ENCODE measurements around the gene NAA40. TPM values are rescaled to one million over a fixed set of nuclear protein-coding genes. Genes with fewer than 3 reads are reported as not detected.

NAA40 gene
- total RNA-seq, 1 experiment from 2014 or later, result 43.7 TPM

DNA sequence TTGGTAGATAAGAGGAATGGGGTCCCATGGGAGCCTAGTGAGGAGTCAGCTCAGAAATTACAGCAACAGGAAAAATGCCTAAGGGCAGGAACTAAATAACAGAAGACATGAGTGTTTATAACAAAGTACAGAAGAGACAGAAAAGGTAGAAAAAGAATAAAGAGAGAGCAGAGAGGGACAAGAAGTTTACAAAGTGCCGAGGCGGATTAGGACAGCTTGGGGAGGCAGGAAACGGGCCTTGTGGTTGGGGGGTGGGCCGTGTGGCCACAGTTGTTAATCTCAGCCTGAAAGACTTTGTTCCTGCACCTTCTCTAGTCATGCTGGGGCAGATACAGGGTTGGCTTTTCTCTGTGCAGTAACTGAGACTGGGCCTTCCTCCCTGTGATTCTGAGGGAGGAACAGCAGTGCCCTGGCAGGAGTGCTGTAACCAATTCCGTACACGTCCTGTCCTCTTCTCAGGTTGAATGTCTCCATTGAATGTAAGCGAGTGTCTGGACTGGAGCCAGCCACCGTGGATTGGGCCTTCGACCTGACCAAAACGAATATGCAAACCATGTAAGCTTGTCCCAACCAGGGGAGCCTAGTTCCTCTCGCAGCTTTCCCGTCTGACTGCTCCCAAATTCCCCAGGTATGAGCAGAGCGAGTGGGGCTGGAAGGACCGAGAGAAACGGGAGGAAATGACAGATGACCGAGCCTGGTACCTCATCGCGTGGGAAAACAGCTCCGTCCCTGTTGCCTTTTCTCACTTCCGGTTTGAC lies 13.2 kb downstream of the NAA40 start:
- Mint-ChIP-seq H3K27me3 (ENCODE audit: insufficient read depth, unreplicated experiment) (no peaks in the 10 kb centered on the region), H3K9me3 (ENCODE audit: unreplicated experiment) (no peaks in the 10 kb centered on the region), H3K36me3 (ENCODE audit: insufficient read depth, unreplicated experiment) (peaks cover 54% of the 10 kb centered on the region), H3K4me1 (ENCODE audit: low read depth, unreplicated experiment) (peaks cover 6% of the 10 kb centered on the region), H3K4me3 (ENCODE audit: unreplicated experiment) (no peak overlapping the region), H3K27ac (ENCODE audit: unreplicated experiment) (no peak overlapping the region)
- H3K36me3 ChIP-seq (ENCODE audit: control insufficient read depth, insufficient read depth, low read length), result peaks cover 3% of the 10 kb centered on the region
- H3K9me3 ChIP-seq, result no peaks in the 10 kb centered on the region
- no peaks in the 10 kb centered on the region for H3K27me3 ChIP-seq (replicated peaks; ENCODE audit: control insufficient read depth, insufficient read depth, low read length)
- TF ChIP-seq, protein P1, sequence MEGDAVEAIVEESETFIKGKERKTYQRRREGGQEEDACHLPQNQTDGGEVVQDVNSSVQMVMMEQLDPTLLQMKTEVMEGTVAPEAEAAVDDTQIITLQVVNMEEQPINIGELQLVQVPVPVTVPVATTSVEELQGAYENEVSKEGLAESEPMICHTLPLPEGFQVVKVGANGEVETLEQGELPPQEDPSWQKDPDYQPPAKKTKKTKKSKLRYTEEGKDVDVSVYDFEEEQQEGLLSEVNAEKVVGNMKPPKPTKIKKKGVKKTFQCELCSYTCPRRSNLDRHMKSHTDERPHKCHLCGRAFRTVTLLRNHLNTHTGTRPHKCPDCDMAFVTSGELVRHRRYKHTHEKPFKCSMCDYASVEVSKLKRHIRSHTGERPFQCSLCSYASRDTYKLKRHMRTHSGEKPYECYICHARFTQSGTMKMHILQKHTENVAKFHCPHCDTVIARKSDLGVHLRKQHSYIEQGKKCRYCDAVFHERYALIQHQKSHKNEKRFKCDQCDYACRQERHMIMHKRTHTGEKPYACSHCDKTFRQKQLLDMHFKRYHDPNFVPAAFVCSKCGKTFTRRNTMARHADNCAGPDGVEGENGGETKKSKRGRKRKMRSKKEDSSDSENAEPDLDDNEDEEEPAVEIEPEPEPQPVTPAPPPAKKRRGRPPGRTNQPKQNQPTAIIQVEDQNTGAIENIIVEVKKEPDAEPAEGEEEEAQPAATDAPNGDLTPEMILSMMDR (IDR thresholded peaks at IDR 0.05; ENCODE audit: insufficient read depth in 1 of 2, low read depth in 1 of 2, low read length in 1 of 2, severe bottlenecking in 1 of 2, unreplicated experiment in 1 of 2), result no peak
- H3K4me1 ChIP-seq, result no peaks in the 10 kb centered on the region
- no peak overlapping the region for H3K4me3 ChIP-seq (ENCODE audit: low read depth, low read length)
- ChIA-PET POLR2A (no interaction called here), CTCF (interaction anchor here (0.6 to 1.5 kb wide), 3 partner anchors 17 to 80 kb away, joined by 3 to 4 read pairs (median 3); no protein-coding TSS in a partner anchor)
- no peak for DNase-seq
- intact Hi-C loops (cut with micrococcal nuclease; ENCODE audit: unreplicated experiment), result no loop called here
- no TSS peak for BruUV-seq (replicated peaks)

DNA sequence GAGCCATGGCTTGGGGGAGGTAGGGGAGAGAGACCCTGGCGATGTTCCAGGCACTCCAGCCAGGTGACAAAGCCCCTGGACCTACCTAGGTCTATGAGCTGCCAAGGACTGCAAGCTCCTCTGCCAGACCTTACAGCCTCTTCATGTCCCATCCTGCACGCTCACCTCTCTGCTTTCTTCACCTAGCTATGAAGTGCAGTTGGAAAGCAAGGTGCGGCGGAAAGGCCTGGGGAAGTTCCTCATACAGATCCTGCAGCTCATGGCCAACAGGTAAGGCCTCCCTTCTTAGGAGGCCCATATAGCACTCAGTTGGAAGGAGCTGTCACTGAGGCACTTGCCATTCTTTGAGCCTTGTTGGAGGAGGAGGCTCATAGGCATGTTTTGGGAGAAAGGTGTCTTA lies 13.8 kb downstream of the NAA40 start:
- POLR2A ChIA-PET, result no interaction called here
- no peak overlapping the region for H3K27ac Mint-ChIP-seq (ENCODE audit: unreplicated experiment)
- H3K27me3 Mint-ChIP-seq (ENCODE audit: insufficient read depth, unreplicated experiment), result no peaks in the 10 kb centered on the region
- peaks cover 6% of the 10 kb centered on the region for H3K4me1 Mint-ChIP-seq (ENCODE audit: low read depth, unreplicated experiment)
- TF ChIP-seq, protein P1 (IDR thresholded peaks at IDR 0.05; ENCODE audit: insufficient read depth in 1 of 2, low read depth in 1 of 2, low read length in 1 of 2, severe bottlenecking in 1 of 2, unreplicated experiment in 1 of 2), result no peak
- no peak overlapping the region for H3K4me3 ChIP-seq (ENCODE audit: low read depth, low read length)
- H3K4me1 ChIP-seq, result no peaks in the 10 kb centered on the region
- intact Hi-C loops (cut with micrococcal nuclease; ENCODE audit: unreplicated experiment), result no loop called here
- CTCF ChIA-PET, result interaction anchor here (0.6 to 1.5 kb wide), 2 partner anchors 49 to 80 kb away, joined by 3 to 4 read pairs; no protein-coding TSS in a partner anchor
- H3K9me3 ChIP-seq, result no peaks in the 10 kb centered on the region
- no peak for DNase-seq
- H3K27me3 ChIP-seq (replicated peaks; ENCODE audit: control insufficient read depth, insufficient read depth, low read length), result no peaks in the 10 kb centered on the region
- H3K4me3 Mint-ChIP-seq (ENCODE audit: unreplicated experiment), result no peak overlapping the region
- H3K9me3 Mint-ChIP-seq (ENCODE audit: unreplicated experiment), result no peaks in the 10 kb centered on the region
- peaks cover 51% of the 10 kb centered on the region for H3K36me3 Mint-ChIP-seq (ENCODE audit: insufficient read depth, unreplicated experiment)
- BruUV-seq (replicated peaks), result no TSS peak
- H3K36me3 ChIP-seq (ENCODE audit: control insufficient read depth, insufficient read depth, low read length), result peaks cover 3% of the 10 kb centered on the region

DNA sequence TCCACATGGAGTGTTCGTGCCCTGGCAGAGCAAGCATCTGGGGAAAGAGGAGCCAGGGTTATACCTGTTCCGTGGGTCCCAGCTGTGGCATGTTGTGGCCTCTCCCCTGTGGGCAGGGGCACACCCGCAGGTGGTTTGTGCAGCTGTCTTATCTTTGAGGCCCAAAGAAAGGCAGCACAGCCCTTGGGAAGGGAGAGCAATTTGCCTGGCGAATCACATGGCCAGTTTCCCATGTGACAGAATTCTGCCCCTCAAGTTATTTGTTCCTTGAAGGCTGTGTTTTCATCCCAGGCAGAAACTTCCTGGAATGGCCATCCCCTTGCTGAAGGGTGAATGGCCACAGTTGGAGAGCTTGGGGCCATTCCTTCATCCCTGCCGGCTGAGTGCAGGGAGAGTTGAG lies 19.2 kb downstream of the NAA40 start:
- no peaks in the 10 kb centered on the region for H3K9me3 Mint-ChIP-seq (ENCODE audit: unreplicated experiment)
- no peaks in the 10 kb centered on the region for H3K4me1 ChIP-seq
- intact Hi-C loops (cut with micrococcal nuclease; ENCODE audit: unreplicated experiment), result no loop called here
- no peak overlapping the region for H3K27ac Mint-ChIP-seq (ENCODE audit: unreplicated experiment)
- H3K4me3 Mint-ChIP-seq (ENCODE audit: unreplicated experiment), result no peak overlapping the region
- no peak overlapping the region for H3K4me3 ChIP-seq (ENCODE audit: low read depth, low read length)
- H3K27me3 Mint-ChIP-seq (ENCODE audit: insufficient read depth, unreplicated experiment), result no peaks in the 10 kb centered on the region
- no peak for DNase-seq
- ChIA-PET CTCF (interaction anchor here (0.7 to 1.5 kb wide), 3 partner anchors 12 to 86 kb away, joined by 3 to 6 read pairs (median 3); partner anchors contain the start of gene NAA40), POLR2A (no interaction called here)
- no peaks in the 10 kb centered on the region for H3K9me3 ChIP-seq
- H3K36me3 Mint-ChIP-seq (ENCODE audit: insufficient read depth, unreplicated experiment), result peaks cover 22% of the 10 kb centered on the region
- H3K36me3 ChIP-seq (ENCODE audit: control insufficient read depth, insufficient read depth, low read length), result no peaks in the 10 kb centered on the region
- H3K27me3 ChIP-seq (replicated peaks; ENCODE audit: control insufficient read depth, insufficient read depth, low read length), result no peaks in the 10 kb centered on the region
- no TSS peak for BruUV-seq (replicated peaks)
- no peaks in the 10 kb centered on the region for H3K4me1 Mint-ChIP-seq (ENCODE audit: low read depth, unreplicated experiment)
- TF ChIP-seq, protein P1 (IDR thresholded peaks at IDR 0.05; ENCODE audit: insufficient read depth in 1 of 2, low read depth in 1 of 2, low read length in 1 of 2, severe bottlenecking in 1 of 2, unreplicated experiment in 1 of 2), result no peak
